Fibroblast of mammary gland (primary cell): ENCODE results near the gene KRT24.
A peak's percentile ranks its signal among the peaks of the same experiment; 100 is the strongest.

Source experiments
- DNase-seq: peaks from one replicate; pipeline ENCODE4 v3.0.0-alpha.2; 2010; ENCODE audit warnings: low read depth
- H3K4me3 ChIP-seq: 2 replicates; pipeline ENCODE4 v1.5.1; 2011; ENCODE audit warnings: low read depth, mild to moderate bottlenecking, low read length, moderate library complexity; ENCODE audit not compliant: control insufficient read depth
- CTCF ChIP-seq: conservative IDR thresholded peaks from 2 replicates; pipeline ENCODE4 v1.5.1; 2011; ENCODE audit warnings: low read depth, low read length, inconsistent platforms; ENCODE audit not compliant: control insufficient read depth, insufficient read depth

KRT24 gene

DNA sequence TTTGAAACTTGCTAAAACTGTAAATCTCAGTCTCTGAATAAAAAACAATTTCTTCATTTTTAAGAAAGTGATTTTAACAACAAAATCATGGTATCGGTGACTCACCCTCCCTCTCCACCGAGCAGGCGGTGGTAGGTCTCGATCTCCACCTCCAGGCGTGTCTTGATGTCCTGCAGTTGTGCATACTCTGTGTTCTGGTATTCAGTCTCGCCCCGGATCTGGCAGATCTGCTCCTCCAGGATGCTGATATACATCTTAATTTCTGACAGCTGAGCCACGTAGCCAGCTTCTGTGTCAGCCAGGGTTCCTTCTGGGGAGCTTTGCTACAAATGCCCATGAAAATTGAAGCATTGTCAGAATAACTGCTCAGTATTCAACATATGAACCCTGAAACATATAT, 15.4 kb upstream of the KRT24 start:
- TF ChIP-seq CTCF: no peak
- no peak for DNase-seq
- H3K4me3 ChIP-seq: no peak overlapping the region

- no peak overlapping the region for H3K4me3 ChIP-seq
- no peak for TF ChIP-seq CTCF
- no peak for DNase-seq
These were observed 14.2 kb upstream of the KRT24 start for GRCh38 chr17:40717776-40718175.

DNA sequence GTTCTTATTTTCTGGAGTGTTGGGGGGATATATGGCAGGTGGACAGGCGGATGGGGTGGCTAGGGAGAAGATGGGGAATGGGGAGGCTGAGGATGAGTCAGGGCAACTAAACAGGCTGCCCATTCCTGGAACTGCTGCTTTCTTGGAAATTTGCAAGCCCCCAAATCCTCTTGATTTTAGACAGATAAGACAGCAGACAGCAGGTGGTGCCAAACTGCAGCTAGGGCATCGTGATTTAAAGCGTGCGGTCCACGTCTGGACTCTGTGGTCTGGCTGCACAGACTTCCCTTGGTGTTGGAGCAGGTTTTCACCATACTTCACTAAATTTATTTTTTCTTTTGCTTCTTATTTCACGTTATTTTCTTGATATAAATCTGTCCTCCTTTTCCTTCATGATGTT, 10.9 kb upstream of the KRT24 start:
- H3K4me3 ChIP-seq: no peak overlapping the region
- no peak for TF ChIP-seq CTCF
- DNase-seq: no peak

- no peak for TF ChIP-seq CTCF
- DNase-seq: peak; percentile 50
- no peak overlapping the region for H3K4me3 ChIP-seq
These were observed 4.2 kb upstream of the KRT24 start for GRCh38 chr17:40707745-40708144.

DNA sequence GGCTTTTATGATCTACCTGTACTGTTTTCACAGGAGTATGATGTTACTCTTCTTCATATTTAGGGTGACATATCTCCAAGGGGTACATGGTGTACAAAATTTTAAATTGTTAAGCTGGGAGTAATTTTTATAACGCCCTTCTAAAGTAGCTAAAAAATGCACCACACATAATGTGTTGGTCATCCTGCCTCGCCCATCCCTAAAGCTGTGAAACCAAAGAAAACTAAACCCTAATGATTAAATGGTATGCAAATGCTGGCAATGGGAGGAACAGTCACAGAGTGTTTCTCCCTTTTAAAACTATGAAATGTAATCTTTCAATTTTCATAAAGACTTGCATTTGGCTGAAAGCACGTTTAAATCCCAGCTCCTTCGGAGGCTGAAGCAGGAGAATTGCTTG, 2.0 kb upstream of the KRT24 start:
- no peak overlapping the region for H3K4me3 ChIP-seq
- no peak for DNase-seq
- no peak for TF ChIP-seq CTCF

- DNase-seq: no peak
- no peak overlapping the region for H3K4me3 ChIP-seq
- TF ChIP-seq CTCF: no peak
These were observed 1.3 kb downstream of the KRT24 start for GRCh38 chr17:40702271-40702670.

GRCh38 chr17:40699853-40700252, 3.7 kb downstream of the KRT24 start:
- TF ChIP-seq CTCF: no peak
- DNase-seq: no peak
- H3K4me3 ChIP-seq: no peak overlapping the region
